ENCODE data around the gene NNT.
"Not testable (repeated sequence)": the region's sequence is repeated elsewhere in the genome, so short reads cannot be mapped to it uniquely, and the experiment has no call there.

NNT gene

GRCh38 chr5:43602461-43603343, at the start of gene NNT:
Gene NNT, plus strand, starts transcription at chr5:43603180. Its CDS starts 6,016 bp downstream, at chr5:43609196.
- DNase-seq (ENCODE audit: low read depth) = peak; percentile 14

DNA sequence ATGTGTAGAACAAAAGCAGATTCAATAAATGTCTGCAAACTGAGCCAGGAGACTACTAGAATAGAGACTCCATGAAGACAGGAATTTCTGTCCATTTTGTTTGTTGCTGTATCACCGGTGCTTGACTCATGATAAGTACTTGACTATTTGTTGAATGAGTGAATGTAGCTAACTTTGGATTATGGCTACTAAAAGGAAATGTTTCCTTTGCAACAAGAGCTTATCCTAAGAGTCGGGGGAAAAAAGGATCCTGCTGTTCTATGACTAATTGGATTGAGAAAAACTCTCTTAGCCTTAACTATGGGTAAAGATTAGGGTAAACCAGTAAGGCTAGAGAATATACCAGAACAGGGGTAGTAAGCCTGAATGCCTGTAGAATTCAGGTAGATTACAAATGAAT, 49.6 kb upstream of the NNT start:
- DNase-seq (ENCODE audit: low read depth) = no peak

GRCh38 chr5:43554497-43554896, 48.5 kb upstream of the NNT start:
- no peak for DNase-seq (ENCODE audit: low read depth)

DNA sequence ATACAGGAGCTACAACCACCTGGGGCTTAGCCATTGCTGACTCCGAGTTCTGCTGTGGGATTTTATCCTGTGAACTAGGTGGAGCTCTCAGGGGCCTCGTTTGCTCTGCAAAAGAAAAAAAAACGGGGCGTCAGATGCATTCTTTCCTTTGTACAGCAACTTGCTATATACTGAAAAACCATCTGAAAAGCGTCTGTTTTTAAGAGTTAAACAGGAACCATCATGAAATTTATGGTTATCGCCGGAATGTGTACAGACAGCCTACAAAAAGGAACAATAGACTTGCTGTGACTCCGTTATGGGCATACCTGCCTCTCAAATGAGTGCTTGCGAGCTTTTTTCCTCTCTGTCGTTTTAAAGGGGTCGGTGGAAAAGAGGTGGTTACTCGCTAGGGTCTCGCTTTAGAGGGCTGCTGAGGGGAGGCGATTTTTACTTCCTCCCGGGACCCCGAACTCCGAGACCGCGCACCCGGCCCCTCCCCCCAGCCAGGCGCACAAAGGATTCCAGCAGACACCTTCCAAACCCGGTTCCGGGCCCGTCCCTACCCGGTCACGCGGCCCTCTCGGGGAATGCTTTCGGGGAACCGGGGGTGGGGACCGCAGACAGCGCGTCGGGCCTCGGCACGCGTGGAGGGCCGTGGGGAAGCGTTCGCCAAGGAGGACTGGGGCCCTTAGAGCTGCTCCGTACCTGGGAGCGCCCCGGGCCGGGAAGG, 46.9 kb upstream of the NNT start:
- DNase-seq (ENCODE audit: low read depth) = no peak

GRCh38 chr5:43556607-43556856, 46.4 kb upstream of the NNT start:
- DNase-seq (ENCODE audit: low read depth) = not testable (repeated sequence)

DNA sequence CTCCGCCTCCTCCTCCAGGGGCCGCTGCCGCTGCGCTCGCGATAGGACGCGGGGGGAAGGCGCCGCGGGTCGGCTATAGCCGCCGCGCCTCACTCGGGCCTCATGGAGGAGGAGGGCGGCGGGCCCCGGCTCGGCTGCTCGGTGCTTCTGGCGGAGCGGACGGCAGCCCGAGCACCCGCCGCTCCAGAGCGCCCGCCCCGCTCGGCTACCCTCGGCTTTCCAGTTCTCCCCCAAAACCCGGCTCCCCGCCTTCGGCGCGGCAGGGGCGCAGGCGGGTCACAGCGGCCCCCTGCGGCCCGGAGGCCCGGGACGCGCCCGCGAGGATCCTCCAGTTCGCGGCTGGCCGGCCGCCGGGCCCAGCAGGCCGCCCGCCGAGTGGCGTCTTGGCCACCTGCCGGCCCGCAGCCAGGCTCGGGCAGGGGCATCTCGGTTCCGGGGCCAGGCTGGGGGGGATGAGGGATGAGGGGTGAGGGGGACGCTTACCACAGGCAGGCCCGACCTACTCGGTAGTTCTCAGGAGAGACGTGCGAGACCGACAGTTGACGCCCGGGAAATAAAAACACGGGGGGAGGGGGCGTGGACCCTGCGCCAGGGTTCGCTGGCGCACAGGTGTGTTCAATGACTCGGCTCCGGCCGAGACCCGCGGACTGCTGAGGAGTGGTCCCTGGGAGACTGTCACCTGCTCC, 46.0 kb upstream of the NNT start, which contains the start of gene PAIP1:
PAIP1 (minus strand) TSS at position 221 of the 686 bp plus-strand sequence. CDS start 231 bp downstream, outside the sequence.
- DNase-seq (ENCODE audit: low read depth) = peak; percentile 61

GRCh38 chr5:43560128-43560527, 42.9 kb upstream of the NNT start:
- DNase-seq (ENCODE audit: low read depth) = peak; percentile 36

DNA sequence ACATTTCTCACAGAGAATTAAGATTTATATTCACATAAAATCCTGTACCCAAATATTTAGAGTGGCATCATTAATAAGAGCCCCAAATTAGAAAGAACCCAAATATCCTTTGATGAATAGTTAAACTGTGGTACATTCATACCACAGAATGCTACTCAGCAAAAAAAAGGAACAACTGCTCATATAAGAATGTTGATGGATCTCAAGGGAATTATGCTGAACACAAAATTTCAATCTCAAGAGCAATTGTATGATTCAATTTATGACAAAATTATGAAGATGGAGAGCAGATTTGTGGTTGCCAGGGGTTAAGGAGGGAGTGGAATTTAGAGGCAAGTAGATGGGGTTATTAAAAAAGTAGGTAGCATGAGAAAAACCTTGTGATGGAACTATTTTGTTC, 41.6 kb upstream of the NNT start:
- no peak for DNase-seq (ENCODE audit: low read depth)

GRCh38 chr5:43563321-43563720, 39.7 kb upstream of the NNT start:
- no peak for DNase-seq (ENCODE audit: low read depth)

GRCh38 chr5:43564289-43564850, 38.6 kb upstream of the NNT start:
- DNase-seq (ENCODE audit: low read depth) = no peak

DNA sequence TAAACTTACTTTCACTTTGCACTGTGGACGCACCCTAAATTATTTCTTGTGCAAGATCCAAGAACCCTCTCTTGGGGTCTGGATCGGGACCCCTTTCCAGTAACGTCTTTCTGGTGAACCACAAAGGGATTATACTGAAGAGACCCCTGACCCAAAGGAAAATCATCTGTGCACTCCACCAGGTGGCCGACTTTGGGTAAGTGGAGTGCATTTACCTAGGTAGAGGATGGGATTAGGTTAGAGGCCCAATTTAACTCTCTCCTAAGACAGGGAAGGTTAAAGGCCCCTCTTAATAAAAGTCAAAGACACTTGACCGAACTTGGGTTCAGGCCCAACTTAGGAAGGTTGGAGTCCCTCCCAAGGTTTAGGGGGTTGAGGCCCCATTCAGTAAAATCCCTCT, 37.9 kb upstream of the NNT start:
- no peak for DNase-seq (ENCODE audit: low read depth)

- no peak for DNase-seq (ENCODE audit: low read depth)
Observed at GRCh38 chr5:43567967-43568366, 35.0 kb upstream of the NNT start.

GRCh38 chr5:43569236-43569746, 33.7 kb upstream of the NNT start:
- no peak for DNase-seq (ENCODE audit: low read depth)

GRCh38 chr5:43570450-43571158, 32.4 kb upstream of the NNT start:
- no peak for DNase-seq (ENCODE audit: low read depth)

GRCh38 chr5:43571237-43571636, 31.7 kb upstream of the NNT start:
- DNase-seq (ENCODE audit: low read depth) = no peak

DNA sequence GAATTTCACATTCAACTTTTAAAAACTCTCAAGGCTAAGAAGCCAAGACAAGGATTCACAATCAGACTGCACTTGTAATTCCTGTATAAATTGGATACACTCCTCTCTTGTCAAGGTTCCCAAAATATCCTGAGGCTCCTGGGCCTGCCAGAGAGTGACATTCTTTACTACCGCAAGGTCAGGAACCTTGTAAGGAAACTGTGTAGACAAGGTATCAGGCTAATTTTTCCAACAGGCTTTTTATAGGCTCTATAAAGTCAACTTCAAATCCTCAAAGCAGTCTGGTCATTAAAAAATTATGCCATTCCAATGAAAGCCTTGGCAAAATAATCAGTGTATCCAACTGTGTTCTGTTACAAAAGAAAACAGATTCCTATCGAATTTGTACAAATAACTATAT, 30.6 kb upstream of the NNT start:
- DNase-seq (ENCODE audit: low read depth) = no peak

- DNase-seq (ENCODE audit: low read depth) = peak; percentile 82
Observed at GRCh38 chr5:43573058-43573457, 29.9 kb upstream of the NNT start.

- not testable (repeated sequence) for DNase-seq (ENCODE audit: low read depth)
Observed at GRCh38 chr5:43580402-43581210, 22.4 kb upstream of the NNT start.

DNA sequence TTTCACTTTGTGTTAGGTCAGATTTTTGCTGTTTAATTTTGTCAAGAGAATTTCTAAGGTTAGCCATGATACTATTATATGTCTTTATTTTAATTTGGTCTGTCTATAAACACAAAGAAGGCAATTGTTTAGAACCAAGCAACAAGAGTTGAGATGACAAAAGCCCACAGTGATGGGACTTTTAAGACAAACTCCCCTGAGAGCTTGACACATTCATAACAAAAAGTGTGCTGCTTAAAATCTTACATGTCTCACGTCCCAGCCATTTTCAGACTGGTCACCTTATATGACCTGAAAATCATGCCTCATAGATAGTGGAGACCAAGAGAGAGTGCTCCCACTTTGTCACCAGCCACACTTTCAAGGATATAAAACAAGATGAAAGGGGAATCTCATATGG, 21.6 kb upstream of the NNT start:
- no peak for DNase-seq (ENCODE audit: low read depth)

DNA sequence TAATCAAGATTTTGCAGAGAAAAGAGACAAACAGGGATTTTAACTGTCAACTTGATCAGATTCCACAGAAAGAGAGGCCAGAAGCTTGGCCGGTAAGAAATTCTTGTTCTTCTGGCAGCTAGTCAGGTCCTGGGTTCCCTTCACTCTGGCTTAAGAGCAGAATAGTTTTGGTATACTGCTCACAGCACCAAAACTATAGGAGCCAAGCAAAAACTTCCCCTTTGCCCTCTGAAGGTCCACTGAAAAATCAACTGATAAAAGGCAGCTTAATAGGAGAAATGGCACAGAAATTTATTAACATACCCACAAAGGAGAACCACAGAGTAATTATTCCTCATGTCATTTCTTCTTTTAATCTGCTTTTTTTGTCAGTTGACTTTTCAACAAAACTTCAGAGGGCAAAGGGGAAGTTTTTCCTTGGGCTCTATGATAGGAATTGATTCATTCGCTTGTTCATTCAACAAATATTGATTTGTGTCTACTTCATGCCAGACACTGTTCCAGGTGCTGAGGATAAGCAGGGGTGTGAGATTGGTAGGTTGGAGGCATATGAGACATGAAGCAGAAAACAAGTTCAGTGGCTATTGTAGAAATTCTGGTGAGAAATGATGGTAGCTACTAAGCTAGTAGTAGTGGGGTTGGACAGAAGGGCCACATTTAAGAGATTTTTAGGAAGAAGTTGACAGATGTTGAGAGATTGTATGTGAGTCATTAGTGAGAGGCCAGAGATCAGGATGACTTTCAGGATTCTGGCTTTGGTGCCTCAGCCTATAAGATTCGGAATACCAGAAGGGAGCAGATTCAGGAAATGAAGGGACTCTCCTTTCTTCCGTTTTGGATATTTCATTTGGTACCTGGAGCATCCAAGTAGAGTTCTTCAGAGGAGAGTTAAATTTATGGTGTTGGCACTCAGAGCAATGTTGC, 20.6 kb upstream of the NNT start:
- no peak for DNase-seq (ENCODE audit: low read depth)

Data from fibroblast of the conjunctiva (primary cell).